Stimulated activated memory B cell treated with anti-CD40 and anti-IgM and Interleukin-4, amounts not matched to agents 10 μg/mL and 1 μg/mL and 100 μg/mL, for 72 hours (primary cell): Measurements from ENCODE around the gene PPP5C.

Experiments
- ATAC-seq: fragments of 150-1000 bp; cut with Tn5 transposase; 2 replicates; pipeline ENCODE4 v1.10.0; 2021
- H3K27ac Mint-ChIP-seq: one replicate; pipeline ENCODE4 v1.8.0; 2022; ENCODE audit warnings: mild to moderate bottlenecking, mixed read lengths
- H3K27me3 Mint-ChIP-seq: one replicate; pipeline ENCODE4 v1.8.0; 2022; ENCODE audit warnings: mixed read lengths
- H3K36me3 Mint-ChIP-seq: one replicate; pipeline ENCODE4 v1.8.0; 2022; ENCODE audit warnings: mixed read lengths
- H3K4me1 Mint-ChIP-seq: one replicate; pipeline ENCODE4 v1.8.0; 2022; ENCODE audit warnings: mixed read lengths
- H3K4me3 Mint-ChIP-seq: one replicate; pipeline ENCODE4 v1.8.0; 2022; ENCODE audit warnings: mild to moderate bottlenecking, moderate library complexity, mixed read lengths
- H3K9me3 Mint-ChIP-seq: one replicate; pipeline ENCODE4 v1.8.0; 2022; ENCODE audit warnings: mixed read lengths

Gene PPP5C

DNA sequence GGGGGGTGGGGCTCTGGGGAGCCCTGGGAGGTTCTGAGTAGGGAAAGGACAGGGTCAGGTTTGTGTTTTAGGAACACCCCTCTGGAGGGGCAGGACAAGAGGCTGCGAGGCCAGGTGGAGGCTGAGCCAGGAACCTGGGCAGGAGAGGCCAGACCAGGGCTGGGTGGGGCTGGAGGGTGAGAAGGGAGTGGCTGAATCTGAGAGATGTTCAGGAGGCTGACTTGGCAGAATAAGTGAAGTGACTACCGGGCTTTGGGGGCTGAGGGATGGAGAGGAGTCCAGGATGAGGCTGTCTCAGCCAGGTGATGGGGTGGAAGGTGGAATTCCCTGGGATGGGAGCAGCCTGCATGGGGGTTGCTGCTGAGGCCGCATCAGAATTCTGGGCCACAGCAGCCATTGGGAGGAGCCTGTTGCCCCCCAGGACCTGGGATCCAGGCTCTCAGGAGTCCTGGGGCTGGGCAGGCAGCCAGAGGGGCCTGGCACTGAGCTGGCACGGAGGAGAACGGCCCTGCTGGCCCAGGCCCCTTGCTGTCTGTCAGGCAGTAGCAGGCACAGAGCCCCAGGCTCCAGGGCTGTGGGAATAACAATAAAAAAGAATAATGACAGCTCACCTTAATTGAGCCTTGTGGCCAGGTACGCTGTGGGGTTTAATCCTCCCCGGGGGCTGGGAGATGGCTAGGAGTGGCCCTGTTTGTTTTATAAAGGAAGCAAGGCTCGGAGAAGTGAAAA is 3.3 kb downstream of the PPP5C start:
- H3K27me3 Mint-ChIP-seq = no peaks in the 10 kb centered on the region
- H3K4me3 Mint-ChIP-seq = peak overlapping the region; percentile 80
- peak overlapping the region; percentile 86 for H3K27ac Mint-ChIP-seq
- no peaks in the 10 kb centered on the region for H3K9me3 Mint-ChIP-seq
- ATAC-seq = no peak
- peaks cover 65% of the 10 kb centered on the region for H3K4me1 Mint-ChIP-seq
- H3K36me3 Mint-ChIP-seq = peaks cover 51% of the 10 kb centered on the region

DNA sequence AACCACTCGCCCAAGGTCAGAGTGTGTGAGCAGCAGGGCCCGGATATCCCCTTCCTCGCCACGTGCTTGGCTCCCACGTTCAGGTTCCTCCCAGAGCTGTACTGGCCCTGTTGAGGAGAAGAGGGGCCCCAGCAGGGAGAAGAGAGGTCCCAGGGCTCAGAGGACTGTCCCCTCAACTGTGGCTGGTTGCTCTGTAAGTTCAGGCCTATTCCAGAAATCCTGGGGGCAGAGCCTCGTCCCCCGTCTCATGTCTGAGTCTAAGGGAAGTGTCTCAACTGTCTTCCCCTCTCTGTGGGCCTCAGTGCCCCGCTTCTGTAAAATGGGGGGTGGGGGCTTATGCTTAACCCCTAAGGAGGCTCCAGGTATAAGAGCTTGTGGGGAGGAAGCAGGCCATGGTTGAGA is 3.9 kb downstream of the PPP5C start:
- peak; percentile 34 for ATAC-seq
- peaks cover 71% of the 10 kb centered on the region for H3K4me1 Mint-ChIP-seq
- peak overlapping the region; percentile 86 for H3K27ac Mint-ChIP-seq
- H3K4me3 Mint-ChIP-seq = peak overlapping the region; percentile 80
- H3K36me3 Mint-ChIP-seq = peaks cover 56% of the 10 kb centered on the region
- H3K27me3 Mint-ChIP-seq = no peaks in the 10 kb centered on the region
- no peaks in the 10 kb centered on the region for H3K9me3 Mint-ChIP-seq

DNA sequence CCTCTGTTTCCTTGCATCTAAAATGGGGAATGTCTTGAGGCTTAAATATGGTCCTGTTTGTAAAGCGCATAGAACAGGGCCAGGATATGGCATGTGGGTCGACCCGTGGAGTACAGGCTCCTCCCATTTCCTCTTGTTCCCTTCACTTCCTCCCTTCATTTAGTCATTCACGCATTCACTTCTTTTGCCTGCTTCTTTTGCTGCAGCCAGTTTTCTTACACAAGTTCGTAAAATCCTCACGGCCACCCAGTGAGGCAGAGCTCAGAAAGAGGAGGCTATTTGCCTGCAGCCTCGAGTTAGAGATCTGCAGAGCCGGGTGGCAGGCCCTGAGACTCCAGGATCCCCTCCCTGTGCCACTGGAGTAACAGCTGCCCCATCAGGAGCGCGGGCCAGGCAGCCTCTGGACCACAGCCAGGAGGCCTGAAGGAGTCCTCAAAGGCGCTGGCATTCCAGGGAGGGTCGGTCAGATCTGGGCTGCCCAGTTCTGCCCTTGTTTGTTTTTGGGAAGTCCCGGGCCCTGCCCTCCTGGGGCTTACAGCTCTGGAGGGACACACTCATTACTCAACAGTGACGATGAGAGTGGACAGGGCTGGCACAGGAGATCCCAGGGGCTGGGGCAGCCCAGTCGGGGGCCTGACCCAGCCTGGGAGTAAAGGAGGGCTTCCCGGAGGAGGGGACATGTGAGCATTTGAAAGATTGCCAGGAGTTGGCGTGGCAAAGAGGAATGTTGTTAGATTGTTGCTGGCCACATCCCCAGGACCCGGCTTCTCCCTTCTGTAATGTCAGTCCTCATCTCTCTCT is 4.6 kb downstream of the PPP5C start:
- peaks cover 78% of the 10 kb centered on the region for H3K4me1 Mint-ChIP-seq
- H3K4me3 Mint-ChIP-seq = peak overlapping the region; percentile 34
- no peak for ATAC-seq

DNA sequence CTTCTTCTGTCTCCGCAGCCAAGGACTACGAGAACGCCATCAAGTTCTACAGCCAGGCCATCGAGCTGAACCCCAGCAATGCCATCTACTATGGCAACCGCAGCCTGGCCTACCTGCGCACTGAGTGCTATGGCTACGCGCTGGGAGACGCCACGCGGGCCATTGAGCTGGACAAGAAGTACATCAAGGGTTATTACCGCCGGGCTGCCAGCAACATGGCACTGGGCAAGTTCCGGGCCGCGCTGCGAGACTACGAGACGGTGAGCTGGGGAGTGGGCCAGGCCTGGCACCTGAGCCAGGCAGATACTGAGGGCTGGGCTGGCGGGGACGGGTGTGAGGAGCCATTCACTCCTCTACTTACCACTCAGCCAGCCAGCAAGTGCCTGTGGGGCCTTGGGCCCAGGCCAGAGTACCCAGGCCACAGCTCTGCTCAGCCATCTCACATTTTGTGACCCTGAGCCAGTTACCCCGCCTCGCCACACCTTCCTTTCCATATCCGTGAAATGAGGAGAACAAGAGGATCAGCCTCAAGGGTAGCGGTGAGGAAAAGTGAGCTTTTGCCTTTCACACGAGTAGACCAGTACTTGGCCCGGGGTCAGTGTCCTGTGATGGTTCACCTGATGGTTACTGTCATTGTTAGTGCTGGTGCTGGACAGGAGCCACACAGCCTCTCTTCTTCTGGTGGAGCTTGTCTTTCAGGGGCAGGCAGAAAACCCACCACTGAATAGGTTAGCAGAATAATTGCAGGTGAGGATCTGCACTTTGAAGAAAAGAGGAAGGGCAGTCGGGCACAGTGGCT is 7.0 kb downstream of the PPP5C start:
- H3K27ac Mint-ChIP-seq = no peak overlapping the region
- H3K27me3 Mint-ChIP-seq = no peaks in the 10 kb centered on the region
- no peak overlapping the region for H3K4me3 Mint-ChIP-seq
- H3K36me3 Mint-ChIP-seq = peaks cover 49% of the 10 kb centered on the region
- no peaks in the 10 kb centered on the region for H3K9me3 Mint-ChIP-seq
- no peak for ATAC-seq
- peaks cover 70% of the 10 kb centered on the region for H3K4me1 Mint-ChIP-seq

More for the DNA sequence above, 4.6 kb downstream of the PPP5C start:
- Mint-ChIP-seq H3K36me3 (peaks cover 58% of the 10 kb centered on the region), H3K9me3 (no peaks in the 10 kb centered on the region), H3K27me3 (no peaks in the 10 kb centered on the region), H3K27ac (peak overlapping the region; percentile 86)

DNA sequence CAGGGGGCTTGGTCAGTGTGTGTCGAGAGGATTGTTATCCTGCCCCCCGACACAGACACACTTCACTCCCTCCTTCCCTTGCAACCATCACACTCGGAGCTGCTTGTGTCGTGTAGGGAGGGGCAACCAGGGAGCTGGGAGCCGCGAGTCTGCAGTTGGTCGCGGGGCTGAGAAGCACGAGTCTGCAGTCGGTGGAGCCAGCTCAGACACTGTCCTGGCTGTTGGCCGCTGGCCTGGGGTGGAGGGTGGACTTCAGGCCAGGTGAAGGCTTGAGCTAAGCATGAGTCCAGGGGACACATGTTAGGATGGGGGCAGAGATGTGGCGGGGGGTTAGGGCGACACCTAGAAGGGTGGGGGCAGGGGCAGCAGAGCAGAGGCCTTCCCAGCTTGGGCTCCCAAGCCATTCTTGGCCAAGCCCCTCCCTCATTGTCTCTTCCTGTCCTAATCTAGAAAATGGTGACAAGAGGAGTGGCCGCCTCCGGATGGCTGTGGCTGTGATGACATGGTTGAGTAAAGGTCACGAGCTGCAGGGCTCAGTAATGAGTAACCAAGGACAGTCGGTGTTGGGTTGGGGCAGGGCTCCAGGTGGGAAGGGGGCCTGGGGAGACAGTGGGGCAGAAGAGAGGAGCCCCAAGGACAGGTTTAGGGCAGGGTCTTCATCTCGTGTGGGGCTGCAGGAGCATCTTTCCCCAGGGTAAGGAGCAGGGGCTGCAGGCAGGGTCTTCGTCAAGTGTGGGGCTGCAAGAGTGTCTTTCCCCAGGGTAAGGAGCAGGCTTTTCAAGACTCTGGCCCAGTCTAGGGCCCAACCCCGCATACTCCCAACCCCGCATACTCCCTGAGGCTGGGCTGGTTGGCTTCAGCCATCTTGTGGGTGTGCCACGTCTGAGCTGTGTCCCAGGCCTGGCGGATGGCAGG is 8.6 kb downstream of the PPP5C start:
- Mint-ChIP-seq H3K4me1 (peaks cover 56% of the 10 kb centered on the region), H3K4me3 (peak overlapping the region; percentile 8), H3K27ac (peak overlapping the region; percentile 72), H3K9me3 (no peaks in the 10 kb centered on the region), H3K27me3 (no peaks in the 10 kb centered on the region), H3K36me3 (peaks cover 40% of the 10 kb centered on the region)
- ATAC-seq = peak; percentile 68

DNA sequence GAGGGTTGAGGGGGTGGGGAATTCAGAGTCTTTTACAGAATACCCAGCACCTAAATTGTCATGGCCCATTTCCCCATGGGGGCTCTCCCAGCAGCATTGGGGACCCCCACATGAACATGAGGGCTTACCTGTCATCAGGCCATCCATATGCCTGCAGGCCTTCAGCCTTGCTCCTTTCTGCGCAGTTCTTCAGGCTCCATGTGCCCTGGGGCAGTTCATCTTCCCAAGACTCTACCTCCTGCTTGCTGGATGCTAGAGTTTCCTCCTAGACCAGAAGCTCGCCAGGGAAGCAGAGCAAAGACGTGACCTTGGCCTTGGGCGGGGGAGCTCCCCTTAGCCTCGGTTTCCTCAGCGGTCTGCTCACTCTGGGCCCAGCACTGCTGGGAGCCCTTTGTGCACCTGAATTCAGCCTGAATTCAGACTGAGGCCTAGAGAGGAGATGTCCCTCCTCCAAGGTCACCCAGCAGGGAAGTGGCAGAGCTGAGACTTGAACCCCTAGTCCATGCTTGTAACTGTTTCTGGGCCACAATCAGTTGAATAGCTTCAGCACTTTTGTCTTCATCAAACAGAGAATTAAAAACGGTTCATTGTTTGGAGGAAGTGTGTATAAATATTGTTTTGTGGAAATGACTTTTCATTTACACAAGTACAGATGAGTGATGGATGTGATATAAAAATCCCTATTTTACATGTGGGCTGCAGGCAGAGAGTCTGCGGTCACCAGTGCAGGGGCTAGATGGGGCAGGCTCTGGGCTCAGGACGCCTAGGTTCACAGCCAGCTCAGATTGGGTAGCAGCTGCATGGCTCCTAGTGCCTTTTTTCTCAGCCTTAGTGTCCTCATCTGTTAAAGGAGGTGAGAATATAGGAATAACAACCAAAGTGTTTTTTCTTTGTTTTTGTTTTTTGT is 9.5 kb downstream of the PPP5C start:
- Mint-ChIP-seq H3K4me3 (no peak overlapping the region), H3K36me3 (peaks cover 40% of the 10 kb centered on the region), H3K27ac (peak overlapping the region; percentile 72), H3K4me1 (peaks cover 46% of the 10 kb centered on the region), H3K27me3 (no peaks in the 10 kb centered on the region), H3K9me3 (no peaks in the 10 kb centered on the region)
- ATAC-seq = peak; percentile 54

DNA sequence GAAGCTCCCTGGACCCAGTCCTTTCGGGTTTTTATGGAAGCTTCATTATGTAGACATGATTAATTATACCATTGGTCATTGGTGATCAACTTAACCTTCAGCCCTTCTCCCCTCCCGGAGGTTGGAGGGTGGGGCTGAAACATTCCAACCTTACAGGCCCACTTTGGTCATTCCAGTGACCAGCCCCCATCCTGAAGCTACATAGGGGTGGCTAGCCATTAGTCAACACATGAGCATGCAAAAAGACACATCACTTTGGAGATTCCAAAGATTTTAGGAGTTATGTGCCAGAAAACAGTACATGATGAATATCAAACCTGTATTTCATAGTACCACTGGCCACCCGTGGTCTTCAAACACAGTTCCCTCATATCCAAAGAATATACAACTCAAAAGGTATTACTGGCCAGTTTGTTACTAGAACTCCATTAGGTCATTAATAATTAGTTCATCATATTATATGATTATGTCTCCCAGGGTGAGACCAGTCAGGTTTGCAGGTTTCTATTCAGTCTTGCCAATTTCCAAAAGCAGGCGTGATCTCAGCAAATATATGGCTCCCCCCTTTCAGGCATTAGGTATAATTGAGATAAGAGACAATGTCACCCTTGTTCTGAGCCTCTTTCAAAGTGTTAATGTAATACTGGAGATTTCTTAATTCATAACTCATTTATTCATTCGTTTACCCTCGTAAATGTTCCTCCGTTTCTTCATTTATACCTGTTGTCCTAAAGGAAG is 11.1 kb downstream of the PPP5C start:
- H3K36me3 Mint-ChIP-seq = peaks cover 40% of the 10 kb centered on the region
- no peaks in the 10 kb centered on the region for H3K27me3 Mint-ChIP-seq
- peaks cover 44% of the 10 kb centered on the region for H3K4me1 Mint-ChIP-seq
- no peaks in the 10 kb centered on the region for H3K9me3 Mint-ChIP-seq
- no peak for ATAC-seq
- H3K27ac Mint-ChIP-seq = no peak overlapping the region
- H3K4me3 Mint-ChIP-seq = no peak overlapping the region

DNA sequence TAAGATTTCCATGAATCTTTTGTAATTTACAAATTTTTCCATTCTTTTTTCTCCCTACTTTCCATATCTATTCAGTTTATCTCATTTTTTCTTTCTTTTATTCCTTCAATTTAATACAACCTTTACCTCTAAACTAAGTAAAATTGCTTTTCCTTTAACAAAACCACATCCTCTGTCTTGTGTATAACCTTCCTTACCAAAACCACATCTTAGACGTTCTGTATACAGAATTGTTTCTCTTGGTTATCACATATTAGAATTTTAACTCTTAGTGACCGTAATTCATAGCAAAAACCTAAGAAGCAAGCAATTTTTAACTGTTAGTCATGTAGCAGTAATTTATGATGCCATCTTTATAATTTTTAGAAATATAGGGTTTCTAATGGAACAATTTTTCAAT is 15.0 kb downstream of the PPP5C start:
- H3K9me3 Mint-ChIP-seq = no peaks in the 10 kb centered on the region
- no peak overlapping the region for H3K4me3 Mint-ChIP-seq
- H3K27me3 Mint-ChIP-seq = no peaks in the 10 kb centered on the region
- ATAC-seq = no peak
- peaks cover 38% of the 10 kb centered on the region for H3K36me3 Mint-ChIP-seq
- peaks cover 23% of the 10 kb centered on the region for H3K4me1 Mint-ChIP-seq
- no peak overlapping the region for H3K27ac Mint-ChIP-seq

DNA sequence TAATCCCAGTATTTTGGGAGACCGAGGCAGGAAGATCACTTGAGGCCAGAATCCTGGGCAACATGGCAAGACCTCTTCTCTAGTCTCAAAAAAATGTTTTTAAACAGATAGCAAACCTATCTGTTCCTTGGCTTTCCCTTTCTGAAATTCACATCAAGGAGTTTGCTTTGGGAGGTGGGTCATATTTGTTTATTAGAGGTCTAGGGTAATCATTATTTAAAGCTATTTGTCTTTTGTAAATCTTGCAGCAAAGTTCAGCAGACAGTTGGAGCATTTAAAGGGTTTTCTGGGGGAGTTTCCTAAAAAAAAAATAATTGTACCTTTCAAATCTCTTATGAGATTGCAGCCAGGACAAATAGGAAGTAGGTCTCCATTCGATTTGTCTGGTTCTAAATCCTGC is 17.5 kb downstream of the PPP5C start:
- no peak for ATAC-seq
- no peaks in the 10 kb centered on the region for H3K27me3 Mint-ChIP-seq
- peaks cover 47% of the 10 kb centered on the region for H3K36me3 Mint-ChIP-seq
- H3K27ac Mint-ChIP-seq = no peak overlapping the region
- no peak overlapping the region for H3K4me3 Mint-ChIP-seq
- no peaks in the 10 kb centered on the region for H3K9me3 Mint-ChIP-seq
- H3K4me1 Mint-ChIP-seq = peaks cover 21% of the 10 kb centered on the region

DNA sequence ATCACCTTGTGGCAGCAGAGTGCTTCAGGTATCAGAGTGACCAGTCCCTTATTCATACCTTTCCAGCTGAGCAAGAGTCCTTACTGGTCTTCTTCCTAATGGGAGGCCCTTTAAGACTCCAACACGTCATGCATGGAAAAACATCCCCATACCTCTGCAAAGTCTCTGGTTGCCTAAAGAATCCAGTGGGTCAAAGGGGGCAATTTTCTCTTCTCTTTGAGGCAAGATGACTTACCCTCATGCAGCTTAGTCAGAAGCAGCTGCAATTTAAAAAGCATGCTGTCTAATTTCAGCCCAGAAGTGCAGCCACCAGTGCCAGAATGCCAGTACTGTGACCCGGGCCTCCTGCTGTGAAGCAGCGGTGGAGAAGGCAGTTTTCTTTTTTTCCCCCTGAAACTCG is 18.7 kb downstream of the PPP5C start:
- no peak overlapping the region for H3K4me3 Mint-ChIP-seq
- no peak overlapping the region for H3K27ac Mint-ChIP-seq
- peaks cover 47% of the 10 kb centered on the region for H3K36me3 Mint-ChIP-seq
- H3K27me3 Mint-ChIP-seq = no peaks in the 10 kb centered on the region
- no peak for ATAC-seq
- no peaks in the 10 kb centered on the region for H3K9me3 Mint-ChIP-seq
- H3K4me1 Mint-ChIP-seq = peaks cover 21% of the 10 kb centered on the region

DNA sequence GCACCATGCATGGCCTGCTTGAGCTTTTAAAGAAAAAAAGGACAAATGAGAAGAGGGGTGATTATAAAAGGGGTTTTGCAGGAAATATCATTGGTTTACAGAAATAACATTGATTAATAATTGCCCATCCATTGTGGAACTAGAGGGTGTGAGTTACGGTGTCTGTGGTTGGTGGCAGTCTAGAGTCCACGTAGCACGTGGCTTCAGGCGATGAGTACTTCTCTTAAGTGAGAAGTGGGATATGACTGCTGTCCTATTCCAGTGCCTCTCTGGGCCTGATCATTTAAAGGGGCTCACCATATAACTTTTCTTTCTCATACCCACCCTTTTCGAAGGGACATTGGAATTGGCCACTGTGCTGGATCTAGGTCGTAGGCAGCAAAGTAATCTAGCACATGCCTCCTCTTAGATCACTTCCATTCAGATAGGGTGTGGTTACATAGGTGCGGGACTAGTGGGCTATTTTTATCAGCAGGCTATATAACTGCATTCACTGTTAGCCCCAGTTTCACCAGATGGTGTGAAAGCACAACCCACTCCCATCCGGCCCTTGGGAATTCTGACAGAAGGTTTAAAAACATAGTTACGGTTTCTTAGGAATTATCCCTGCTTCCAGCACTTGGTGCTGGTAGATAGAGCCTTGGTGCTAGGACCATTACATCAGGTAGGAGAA is 19.9 kb downstream of the PPP5C start:
- Mint-ChIP-seq H3K36me3 (peaks cover 57% of the 10 kb centered on the region), H3K4me1 (peaks cover 30% of the 10 kb centered on the region), H3K27ac (no peak overlapping the region), H3K27me3 (no peaks in the 10 kb centered on the region), H3K4me3 (no peak overlapping the region), H3K9me3 (no peaks in the 10 kb centered on the region)
- no peak for ATAC-seq

DNA sequence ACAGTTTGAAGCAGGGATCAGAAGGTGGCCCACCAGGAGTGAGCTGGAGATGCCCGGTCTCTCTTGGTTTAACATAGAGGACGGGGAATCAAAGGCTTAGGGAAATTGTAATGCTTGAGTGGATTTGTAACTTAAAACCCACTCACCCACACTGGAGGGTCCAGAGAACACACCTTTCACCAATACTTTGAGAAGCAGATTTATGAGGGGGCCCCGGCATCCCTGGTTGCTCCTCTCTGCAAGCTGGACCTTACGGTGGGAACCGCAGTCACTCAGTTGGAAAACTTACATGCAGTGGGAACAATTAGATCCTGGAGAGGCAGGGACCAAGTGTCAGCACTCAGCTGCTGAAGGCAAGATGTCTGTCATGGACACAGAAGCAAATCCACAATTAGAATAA is 20.5 kb downstream of the PPP5C start:
- Mint-ChIP-seq H3K27me3 (no peaks in the 10 kb centered on the region), H3K36me3 (peaks cover 54% of the 10 kb centered on the region), H3K27ac (no peak overlapping the region), H3K9me3 (no peaks in the 10 kb centered on the region), H3K4me1 (peaks cover 28% of the 10 kb centered on the region), H3K4me3 (no peak overlapping the region)
- no peak for ATAC-seq

DNA sequence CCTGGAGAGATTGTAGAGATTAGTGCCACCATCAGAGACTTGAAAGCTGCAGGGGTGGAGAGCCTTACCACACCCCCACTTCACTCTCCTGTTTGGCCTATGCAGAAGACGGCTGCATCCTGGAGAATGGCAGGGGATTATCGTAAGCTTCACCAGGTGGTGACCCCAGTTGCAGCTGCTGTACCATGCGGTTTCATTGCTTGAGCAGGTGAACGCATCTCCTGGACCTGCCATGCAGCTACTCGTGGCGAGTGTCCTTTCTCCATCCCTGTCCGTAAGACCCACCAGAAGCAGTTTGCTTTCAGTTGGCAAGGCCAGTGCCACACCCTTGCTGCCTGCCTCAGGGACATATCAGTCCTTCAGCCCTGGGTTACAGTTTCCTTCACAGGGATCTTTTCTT is 21.2 kb downstream of the PPP5C start:
- ATAC-seq = no peak
- no peaks in the 10 kb centered on the region for H3K27me3 Mint-ChIP-seq
- H3K4me3 Mint-ChIP-seq = no peak overlapping the region
- no peak overlapping the region for H3K27ac Mint-ChIP-seq
- H3K9me3 Mint-ChIP-seq = no peaks in the 10 kb centered on the region
- H3K36me3 Mint-ChIP-seq = peaks cover 54% of the 10 kb centered on the region
- H3K4me1 Mint-ChIP-seq = peaks cover 28% of the 10 kb centered on the region
